H9 (cell line): ENCODE results near the gene TMEM121. TPM values are rescaled to one million over a fixed set of nuclear protein-coding genes. Genes with fewer than 3 reads are reported as not detected.

Experiments used
- DNase-seq: peaks from one replicate; pipeline ENCODE4 v3.0.0-alpha.2; 2017
- H2AFZ ChIP-seq: one replicate; pipeline ENCODE4 v1.6.1; 2013; ENCODE audit warnings: mild to moderate bottlenecking, low read length, control low read depth, moderate library complexity
- H2AK5ac ChIP-seq: 2 replicates; pipeline ENCODE4 v1.6.1; 2013; ENCODE audit warnings: low read length, control low read depth, mixed read lengths; ENCODE audit not compliant: insufficient read length
- H2BK120ac ChIP-seq: one replicate; pipeline ENCODE4 v1.6.1; 2013; ENCODE audit warnings: low read depth, mild to moderate bottlenecking, low read length, control low read depth, inconsistent platforms; ENCODE audit not compliant: poor library complexity, severe bottlenecking
- H2BK12ac ChIP-seq: 2 replicates; pipeline ENCODE4 v1.6.1; 2013; ENCODE audit warnings: low read length, control low read depth, mixed read lengths, low read depth; ENCODE audit not compliant: insufficient read length
- H2BK15ac ChIP-seq: 2 replicates; pipeline ENCODE4 v1.6.1; 2013; ENCODE audit warnings: low read depth, low read length, control low read depth
- H2BK20ac ChIP-seq: one replicate; pipeline ENCODE4 v1.6.1; 2013; ENCODE audit warnings: low read depth, mild to moderate bottlenecking, low read length, control low read depth, inconsistent platforms; ENCODE audit not compliant: poor library complexity, severe bottlenecking
- H2BK5ac ChIP-seq: 2 replicates; pipeline ENCODE4 v1.6.1; 2013; ENCODE audit warnings: low read length, control low read depth, mixed read lengths; ENCODE audit not compliant: insufficient read length
- H3K14ac ChIP-seq: 2 replicates; pipeline ENCODE4 v1.6.1; 2013; ENCODE audit warnings: low read length, control low read depth; ENCODE audit not compliant: insufficient read depth
- H3K18ac ChIP-seq: 2 replicates; pipeline ENCODE4 v1.6.1; 2013; ENCODE audit warnings: low read depth, mild to moderate bottlenecking, mixed read lengths, low read length, control low read depth; ENCODE audit not compliant: insufficient read length
- H3K23ac ChIP-seq: 2 replicates; pipeline ENCODE4 v1.6.1; 2013; ENCODE audit warnings: low read length, control low read depth, mixed read lengths, low read depth; ENCODE audit not compliant: insufficient read length
- H3K23me2 ChIP-seq: 2 replicates; pipeline ENCODE4 v1.6.1; 2013; ENCODE audit warnings: low read depth, mild to moderate bottlenecking, mixed read lengths, low read length, control low read depth; ENCODE audit not compliant: insufficient read length, poor library complexity, severe bottlenecking
- H3K27ac ChIP-seq: 2 replicates; pipeline ENCODE4 v1.5.1; 2013; ENCODE audit warnings: low read length, control low read depth, mixed read lengths, low read depth; ENCODE audit not compliant: insufficient read length
- H3K27me3 ChIP-seq: 2 replicates; pipeline ENCODE4 v1.6.1; 2013; ENCODE audit warnings: low read length, control low read depth, inconsistent platforms; ENCODE audit not compliant: insufficient read depth
- H3K4ac ChIP-seq: 2 replicates; pipeline ENCODE4 v1.6.1; 2013; ENCODE audit warnings: low read depth, mild to moderate bottlenecking, control low read depth, inconsistent platforms, low read length, moderate library complexity
- H3K4me1 ChIP-seq: 2 replicates; pipeline ENCODE4 v1.6.1; 2013; ENCODE audit warnings: low read length, control low read depth, inconsistent platforms; ENCODE audit not compliant: insufficient read depth
- H3K4me2 ChIP-seq: 2 replicates; pipeline ENCODE4 v1.6.1; 2013; ENCODE audit warnings: low read length, control low read depth, mixed read lengths; ENCODE audit not compliant: insufficient read length, insufficient read depth
- H3K56ac ChIP-seq: 2 replicates; pipeline ENCODE4 v1.6.1; 2013; ENCODE audit warnings: low read depth, mild to moderate bottlenecking, mixed read lengths, low read length, control low read depth; ENCODE audit not compliant: insufficient read length
- H3K79me1 ChIP-seq: 2 replicates; pipeline ENCODE4 v1.6.1; 2013; ENCODE audit warnings: low read depth, mild to moderate bottlenecking, moderate library complexity, low read length, control low read depth, inconsistent platforms; ENCODE audit not compliant: insufficient read depth, poor library complexity, severe bottlenecking
- H3K79me2 ChIP-seq: 2 replicates; pipeline ENCODE4 v1.6.1; 2013; ENCODE audit warnings: low read length, control low read depth, inconsistent platforms; ENCODE audit not compliant: insufficient read depth
- H3K9ac ChIP-seq: 2 replicates; pipeline ENCODE4 v1.6.1; 2013; ENCODE audit warnings: low read length, control low read depth, mixed read lengths; ENCODE audit not compliant: insufficient read length; ENCODE audit errors: extremely low read depth
- H3K9me3 ChIP-seq: one replicate; pipeline ENCODE4 v1.6.1; 2013; ENCODE audit warnings: low read depth, low read length, inconsistent platforms; ENCODE audit not compliant: control insufficient read depth
- H3T11ph ChIP-seq: one replicate; pipeline ENCODE4 v1.6.1; 2013; ENCODE audit warnings: mild to moderate bottlenecking, low read length, control low read depth, inconsistent platforms
- H4K20me1 ChIP-seq: one replicate; pipeline ENCODE4 v1.6.1; 2013; ENCODE audit not compliant: control insufficient read depth, insufficient read length, insufficient read depth
- H4K5ac ChIP-seq: 2 replicates; pipeline ENCODE4 v1.6.1; 2013; ENCODE audit warnings: low read depth, mild to moderate bottlenecking, mixed read lengths, low read length, control low read depth; ENCODE audit not compliant: insufficient read length
- H4K8ac ChIP-seq: replicated peaks from 2 replicates; pipeline ENCODE4 v1.6.1; 2013; ENCODE audit warnings: low read length, control low read depth, mixed read lengths, low read depth; ENCODE audit not compliant: insufficient read length
- H4K91ac ChIP-seq: 2 replicates; pipeline ENCODE4 v1.6.1; 2013; ENCODE audit warnings: low read depth, mild to moderate bottlenecking, moderate library complexity, mixed read lengths, low read length, control low read depth; ENCODE audit not compliant: insufficient read length
- H3K27ac Mint-ChIP-seq, 3 experiments: 2 replicates in 2 of 3; 3 replicates in 1 of 3; pipeline ENCODE4 v1.8.0; 2020 to 2021; ENCODE audit warnings: mixed read lengths in 3 of 3, mild to moderate bottlenecking in 1 of 3, moderate library complexity in 1 of 3
- H3K27me3 Mint-ChIP-seq: 2 replicates; pipeline ENCODE4 v1.8.0; 2021; ENCODE audit warnings: low read depth, mild to moderate bottlenecking, moderate library complexity, mixed read lengths
- H3K36me3 Mint-ChIP-seq, 3 experiments: 2 replicates in 2 of 3; 3 replicates in 1 of 3; pipeline ENCODE4 v1.8.0; 2020 to 2021; ENCODE audit warnings: low read depth in 3 of 3, mixed read lengths in 3 of 3; ENCODE audit not compliant: insufficient read depth in 1 of 3
- H3K4me1 Mint-ChIP-seq, 2 experiments: 2 replicates each; pipeline ENCODE4 v1.8.0; 2020; ENCODE audit warnings: mixed read lengths in 2 of 2
- H3K4me3 Mint-ChIP-seq, 2 experiments: 2 replicates in 1 of 2; 3 replicates in 1 of 2; pipeline ENCODE4 v1.8.0; 2020 to 2021; ENCODE audit warnings: mild to moderate bottlenecking in 2 of 2, mixed read lengths in 2 of 2, moderate library complexity in 1 of 2
- H3K9me3 Mint-ChIP-seq, 2 experiments: 2 replicates in 1 of 2; 3 replicates in 1 of 2; pipeline ENCODE4 v1.8.0; 2020; ENCODE audit warnings: mild to moderate bottlenecking in 2 of 2, mixed read lengths in 2 of 2, moderate library complexity in 1 of 2
- CTCF ChIP-seq: fragments of 200-600 bp; sonication (generic); conservative IDR thresholded peaks from 3 replicates; pipeline ENCODE4 v1.8.0; 2021; ENCODE audit warnings: antibody characterized with exemption, mild to moderate bottlenecking
- whole genome bisulfite sequencing: extraction: QIAGEN DNeasy Blood & Tissue Kit; methylation state at CpG from one replicate; pipeline ENCODE4 v1.1.7; 2013; ENCODE audit warnings: missing lambda C conversion rate, low lambda C conversion rate, mixed read lengths; ENCODE audit not compliant: insufficient read length; ENCODE audit errors: extremely low coverage; 5-methylcytosine and 5-hydroxymethylcytosine counted together
- total RNA-seq: library from RNA; stranded (reverse); gene quantifications from 2 replicates; pipeline ENCODE4 v1.2.1, GENCODE V29; 2021

Gene TMEM121
- total RNA-seq, 1 experiment from 2014 or later = 2.6 TPM

GRCh38 chr14:105508069-105508468 lies 18.3 kb upstream of the TMEM121 start:
- Mint-ChIP-seq H3K27ac (no peak overlapping the region), H3K36me3 (no peaks in the 10 kb centered on the region; a peak in 1 of 7 replicates), H3K9me3 (peaks cover 0 to 21% of the 10 kb centered on the region in 2 experiments; a peak in 3 of 5 replicates), H3K4me3 (no peak overlapping the region), H3K4me1 (no peaks in the 10 kb centered on the region), H3K27me3 (peaks cover 49% of the 10 kb centered on the region)
- Histone ChIP-seq H2BK20ac (no peak overlapping the region), H2BK15ac (no peak overlapping the region), H3K27me3 (no peaks in the 10 kb centered on the region; the same call in 1 of the 2 replicates), H4K20me1 (no peaks in the 10 kb centered on the region), H4K8ac (no peak overlapping the region), H3K4me2 (no peak overlapping the region), H3K23ac (no peak overlapping the region), H4K91ac (no peak overlapping the region), H3K27ac (no peak overlapping the region), H4K5ac (no peak overlapping the region), H3K18ac (no peak overlapping the region), H2BK12ac (no peak overlapping the region), H2AFZ (no peak overlapping the region), H3K14ac (no peak overlapping the region), H3T11ph (no peak overlapping the region), H2BK120ac (no peak overlapping the region), H3K9me3 (no peaks in the 10 kb centered on the region), H2AK5ac (no peak overlapping the region), H2BK5ac (no peak overlapping the region), H3K23me2 (no peaks in the 10 kb centered on the region), H3K4ac (no peak overlapping the region), H3K79me2 (no peaks in the 10 kb centered on the region), H3K4me1 (no peaks in the 10 kb centered on the region), H3K56ac (no peak overlapping the region), H3K79me1 (no peaks in the 10 kb centered on the region), H3K9ac (no peak overlapping the region)
- TF ChIP-seq CTCF = no peak
- no CpG with 5 or more reads among the region's 16 CpGs for whole genome bisulfite sequencing
- no peak for DNase-seq
